Hepatocyte (in vitro differentiated cells): ENCODE measurements around the gene CDH5.

Experiments
- CTCF ChIP-seq: fragments of 200-600 bp; sonication (generic); IDR thresholded peaks from 2 replicates; pipeline ENCODE4 v1.5.1; 2016; ENCODE audit warnings: antibody characterized with exemption, mild to moderate bottlenecking; ENCODE audit not compliant: poor library complexity
- EZH2phosphoT487 ChIP-seq: fragments of 200-600 bp; sonication (generic); IDR thresholded peaks from one replicate; pipeline ENCODE4 v1.6.1; 2018; ENCODE audit warnings: antibody characterized with exemption, mild to moderate bottlenecking, low read depth, moderate library complexity; ENCODE audit not compliant: unreplicated experiment, severe bottlenecking

GRCh38 chr16:66366433-66367299, at the start of gene CDH5:
- TF ChIP-seq CTCF (no peak), EZH2phosphoT487 (no peak)
